EL (cell line): Measurements from ENCODE around the gene NCOR1.

ENCODE experiments used
- DNase-seq: peaks from one replicate; pipeline ENCODE4 v3.0.0-alpha.2; 2016

Gene NCOR1

GRCh38 chr17:16025202-16025601 is 190.1 kb downstream of the NCOR1 start:
- DNase-seq, result no peak

- DNase-seq, result no peak
Observed at GRCh38 chr17:16023881-16024280, 191.5 kb downstream of the NCOR1 start.

- DNase-seq, result no peak
Observed at GRCh38 chr17:16019347-16019746, 196.0 kb downstream of the NCOR1 start.

GRCh38 chr17:16013943-16014407 is 201.4 kb downstream of the NCOR1 start:
- peak; percentile 79 for DNase-seq

GRCh38 chr17:16007439-16007838 is 207.9 kb downstream of the NCOR1 start:
- DNase-seq, result no peak

DNA sequence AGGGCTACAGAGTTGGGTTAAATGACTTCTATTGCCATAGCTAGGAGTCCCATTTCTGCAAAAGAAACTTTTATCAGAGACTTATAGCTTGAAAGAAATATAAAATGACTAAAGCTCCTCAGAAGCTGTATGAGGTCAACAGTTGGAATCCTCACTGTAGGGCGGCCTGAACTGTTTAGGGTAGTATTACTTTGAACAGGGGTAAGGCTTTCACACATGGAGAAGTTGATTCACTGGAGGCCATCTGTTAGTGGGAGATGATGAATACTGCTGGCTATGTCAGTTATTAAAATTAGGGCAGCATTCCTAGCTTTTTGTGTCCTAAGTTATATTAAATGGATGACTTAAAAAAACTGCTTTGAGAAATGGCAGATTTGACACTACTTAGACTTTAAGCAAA is 209.7 kb downstream of the NCOR1 start:
- DNase-seq, result no peak

DNA sequence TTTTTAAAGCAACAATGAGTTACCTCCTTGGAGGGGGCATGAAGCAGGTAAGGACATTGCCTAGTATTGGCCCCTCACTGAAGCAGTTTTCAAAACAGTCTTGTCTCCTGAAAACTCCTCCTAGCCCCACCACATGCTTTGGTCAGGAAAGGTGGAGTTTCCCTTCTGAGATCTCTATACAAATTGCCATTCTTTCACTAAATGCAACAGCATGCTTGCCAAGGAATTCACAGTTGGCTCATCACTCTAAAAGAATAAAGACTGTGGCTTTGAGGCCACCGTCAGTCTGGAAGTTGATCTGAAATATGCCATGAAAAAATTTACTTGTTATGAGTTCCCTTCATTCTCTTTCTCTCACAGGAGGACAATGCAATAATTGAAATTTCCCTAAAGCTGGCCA is 211.5 kb downstream of the NCOR1 start:
- DNase-seq, result no peak

DNA sequence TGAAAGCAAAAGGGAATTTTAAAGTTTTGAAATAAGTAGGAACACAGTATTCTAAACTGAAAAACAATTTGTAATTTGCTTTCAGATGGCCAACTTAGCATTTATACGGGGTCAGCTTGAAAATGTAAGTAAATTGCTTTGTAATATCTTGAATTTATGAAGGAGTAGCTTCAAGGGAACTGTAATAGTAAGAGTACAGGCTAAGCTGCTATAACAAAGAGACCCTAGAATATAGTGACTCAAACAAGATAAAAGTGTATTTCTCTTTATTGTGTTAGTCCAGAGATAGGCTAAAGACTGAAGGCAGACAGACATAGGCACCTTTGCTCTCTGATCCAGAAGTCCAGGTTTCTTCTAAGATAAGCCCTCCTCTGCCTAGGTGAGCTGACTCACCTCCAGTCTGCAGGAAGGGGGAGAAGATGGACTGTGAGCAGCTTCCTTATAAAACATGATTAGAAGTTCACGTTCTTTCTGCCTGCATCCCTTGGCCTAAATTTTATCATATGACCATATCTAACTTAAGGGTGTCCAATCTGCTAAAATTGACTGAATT is 212.6 kb downstream of the NCOR1 start:
- DNase-seq, result no peak

GRCh38 chr17:16001226-16001897 is 214.0 kb downstream of the NCOR1 start:
- DNase-seq, result peak; percentile 22

DNA sequence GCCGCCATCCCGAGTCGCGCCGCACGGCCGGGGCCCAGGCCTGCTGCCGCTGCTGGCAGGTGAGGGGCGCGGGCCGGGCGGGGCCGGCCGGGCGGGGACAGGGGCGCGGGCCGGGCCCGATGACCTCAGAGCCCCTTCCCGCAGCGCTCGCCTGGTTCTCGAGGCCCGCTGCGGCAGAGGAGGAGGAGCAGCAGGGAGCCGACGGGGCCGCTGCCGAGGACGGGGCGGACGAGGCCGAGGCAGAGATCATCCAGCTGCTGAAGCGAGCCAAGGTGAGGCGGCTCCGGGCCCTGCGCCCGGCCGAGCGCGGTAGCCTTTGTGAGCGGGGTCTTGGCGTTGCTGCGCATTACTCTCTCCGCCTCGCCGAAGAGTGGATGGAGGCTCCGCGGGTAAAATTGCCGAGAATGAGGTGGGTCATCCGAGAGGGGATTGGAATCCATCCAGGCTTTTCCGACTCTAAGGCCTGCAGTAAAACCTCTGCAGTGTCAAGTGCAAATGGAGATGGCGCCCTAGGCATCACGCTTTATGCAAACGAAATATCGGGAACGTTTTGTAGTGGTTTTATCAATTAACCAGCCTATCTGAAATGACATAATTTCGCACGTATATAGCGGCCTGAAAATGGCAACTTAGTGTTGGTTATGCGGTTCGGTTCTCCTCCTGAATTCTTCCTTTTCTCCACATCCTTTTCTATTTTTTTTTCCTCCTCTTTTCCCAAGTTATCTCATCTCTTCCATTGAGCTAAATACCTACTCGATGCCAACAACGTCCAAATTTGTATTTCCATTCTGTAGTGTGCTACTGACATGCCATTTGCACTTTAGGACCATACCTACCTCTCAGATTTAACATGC is 215.1 kb downstream of the NCOR1 start:
- DNase-seq, result peak; percentile 39

GRCh38 chr17:15999141-15999973 is 216.0 kb downstream of the NCOR1 start, which contains the start of the genes TTC19 and ZSWIM7:
TSS of gene TTC19 (plus strand) at chr17:15999824. CDS start at chr17:15999849, 25 bp downstream.
TSS of gene ZSWIM7 (minus strand) at chr17:15999704. CDS start at chr17:15999594, 110 bp downstream.
- peak; percentile 95 for DNase-seq

- DNase-seq, result no peak
Observed at GRCh38 chr17:15998031-15998562, 217.2 kb downstream of the NCOR1 start.

GRCh38 chr17:15996322-15996721 is 219.0 kb downstream of the NCOR1 start:
- DNase-seq, result no peak

DNA sequence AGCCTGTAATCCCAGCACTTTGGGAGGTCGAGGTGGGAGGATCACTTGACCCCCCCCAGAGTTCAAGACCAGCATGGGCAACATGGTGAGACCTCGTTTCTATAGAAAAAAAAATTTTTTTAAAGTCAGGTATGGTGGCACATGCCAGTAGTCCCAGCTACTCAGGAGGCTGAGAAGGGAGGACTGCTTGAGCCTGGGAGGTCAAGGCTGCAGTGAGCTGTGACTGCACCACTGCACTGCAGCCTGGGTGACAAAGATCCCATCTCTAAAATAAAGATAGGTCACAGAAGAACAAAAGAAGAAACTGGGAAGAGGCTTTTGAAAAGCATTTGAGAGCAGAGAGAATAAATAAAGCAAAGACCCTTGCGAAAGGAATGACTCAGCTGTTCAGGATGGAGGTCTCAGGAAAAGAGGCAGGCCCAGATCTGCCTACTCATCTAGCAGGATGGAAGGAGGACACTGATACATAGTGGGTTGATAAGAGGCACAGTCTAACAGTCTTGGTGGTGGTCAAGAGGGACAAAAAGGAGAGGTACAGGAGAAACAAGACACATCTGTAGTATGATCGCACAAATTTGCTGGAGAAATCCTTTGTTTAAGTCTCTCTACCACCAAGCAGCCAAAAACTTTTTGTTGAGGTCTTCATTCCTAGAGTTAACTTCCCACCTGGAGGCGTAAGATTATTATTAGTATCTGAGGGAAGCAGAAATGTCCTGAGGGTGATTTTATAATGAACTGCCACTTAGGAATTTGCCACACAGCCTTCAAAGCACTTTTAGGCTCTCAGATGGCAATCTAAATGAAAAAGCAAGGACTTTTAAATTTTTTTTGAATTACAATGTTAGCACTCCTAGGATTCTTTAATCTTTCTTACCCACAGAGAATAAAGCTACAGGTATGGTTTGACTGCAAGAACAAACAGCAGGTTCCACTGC is 233.4 kb downstream of the NCOR1 start:
- DNase-seq, result peak; percentile 71

- DNase-seq, result no peak
Observed at GRCh38 chr17:15981208-15981607, 234.1 kb downstream of the NCOR1 start.
